GM19397 (cell line): ENCODE data around the gene GATAD2A.
A peak's percentile ranks its signal among the peaks of the same experiment; 100 is the strongest.

ENCODE experiments used
- ATAC-seq: cut with Tn5 transposase; IDR thresholded peaks from one replicate; pipeline ENCODE4 v1.9.1; 2021; ENCODE audit warnings: mild to moderate bottlenecking, moderate library complexity; ENCODE audit not compliant: unreplicated experiment

GATAD2A gene

GRCh38 chr19:19504754-19505668, 99.5 kb downstream of the GATAD2A start:
- ATAC-seq = no peak

DNA sequence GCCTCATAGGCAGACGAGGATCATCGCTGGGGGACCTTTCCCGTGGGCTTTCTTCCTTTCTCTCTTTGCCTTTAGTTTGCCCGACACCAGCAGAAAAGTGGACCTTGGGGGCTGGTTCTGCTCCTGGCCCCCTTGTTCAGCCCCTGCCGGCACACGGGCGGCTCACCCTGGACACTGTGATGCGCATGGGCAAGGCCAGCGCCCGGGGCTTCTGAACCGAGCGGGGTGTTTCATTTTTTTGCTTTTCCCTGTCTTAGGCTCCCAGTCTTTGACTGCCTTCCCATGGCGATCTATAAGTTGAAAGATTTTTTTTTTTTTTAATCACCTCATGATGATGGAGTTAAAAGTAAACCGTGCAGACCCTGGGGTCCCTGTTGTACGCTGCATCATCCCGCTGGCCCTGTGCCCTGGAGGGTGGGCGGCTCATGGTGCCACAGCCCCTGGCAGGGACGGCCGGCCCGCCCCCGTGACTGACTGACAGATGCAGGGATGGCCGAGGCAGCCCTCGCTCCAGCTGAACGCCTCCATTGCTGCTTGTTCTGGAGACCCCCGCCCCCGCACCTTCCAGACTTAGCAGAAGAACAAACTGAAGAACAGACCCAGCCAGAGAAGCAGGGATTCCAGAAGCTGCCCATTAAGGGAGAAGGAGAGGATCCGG, 100.3 kb downstream of the GATAD2A start:
- no peak for ATAC-seq

- no peak for ATAC-seq
These were observed 101.1 kb downstream of the GATAD2A start for GRCh38 chr19:19506592-19506991.

GRCh38 chr19:19507354-19507753, 101.9 kb downstream of the GATAD2A start:
- no peak for ATAC-seq

DNA sequence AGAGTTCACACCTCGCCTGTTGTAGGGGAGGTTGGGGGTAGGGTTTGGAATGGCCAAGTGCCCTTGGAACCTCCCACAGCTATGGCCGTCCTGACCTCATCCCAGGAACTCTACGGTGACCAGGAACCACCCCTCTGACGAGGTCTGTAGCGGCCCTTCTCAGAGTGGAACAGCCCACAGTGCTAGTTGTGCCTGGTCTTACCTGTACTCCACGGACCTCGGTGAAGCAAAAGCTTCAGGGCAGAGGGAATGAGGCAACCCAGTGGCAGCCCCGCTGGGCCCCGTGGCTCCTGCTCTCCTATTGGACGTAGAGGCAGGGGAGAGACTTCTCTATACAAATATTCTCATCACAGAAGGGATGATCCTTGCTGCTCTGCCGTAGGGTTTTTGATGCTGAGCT, 102.7 kb downstream of the GATAD2A start:
- no peak for ATAC-seq

- no peak for ATAC-seq
These were observed 105.0 kb downstream of the GATAD2A start for GRCh38 chr19:19510432-19510831.

- ATAC-seq = no peak
These were observed 108.2 kb downstream of the GATAD2A start for GRCh38 chr19:19513682-19514081.

GRCh38 chr19:19514215-19514657, 108.8 kb downstream of the GATAD2A start:
- no peak for ATAC-seq

DNA sequence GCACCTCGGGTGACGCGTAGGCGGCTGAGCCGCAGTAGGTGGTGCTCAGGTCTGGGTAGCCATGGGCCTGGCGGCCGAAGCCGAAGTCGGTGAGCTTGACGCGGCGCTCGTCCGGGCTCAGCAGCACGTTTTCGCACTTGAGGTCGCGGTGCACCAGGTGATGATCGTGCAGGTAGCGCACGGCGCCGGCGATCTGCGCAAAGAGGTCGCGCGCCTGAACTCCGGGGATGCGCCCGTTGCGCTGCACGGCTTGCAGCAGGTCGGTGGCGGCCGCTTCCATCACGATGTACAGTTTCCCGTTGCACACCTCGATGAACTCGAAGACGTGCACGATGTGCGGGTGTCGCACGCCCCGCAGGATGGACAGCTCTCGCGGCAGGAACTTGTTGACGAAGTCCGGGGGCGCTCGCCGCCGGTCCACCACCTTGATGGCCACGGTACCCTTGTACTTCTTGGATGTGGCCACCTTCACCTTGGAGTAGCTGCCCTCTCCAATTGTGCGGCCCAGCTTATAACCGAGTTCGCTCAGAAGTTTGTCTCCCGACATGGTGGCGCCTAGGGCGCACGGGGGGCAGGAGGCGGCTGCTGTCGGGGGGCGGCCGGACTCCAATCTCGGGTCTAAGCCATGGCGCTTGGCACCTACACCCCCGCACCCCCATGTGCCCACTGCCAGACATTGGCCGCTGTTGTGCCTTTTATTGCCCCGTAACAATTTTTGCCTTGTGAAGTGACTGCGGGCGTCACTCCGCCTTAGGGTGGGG, 109.6 kb downstream of the GATAD2A start, which contains the start of gene TSSK6:
TSS of gene TSSK6 (minus strand) at position 668 of the 761 bp plus-strand sequence. CDS start at position 547, 121 bp downstream.
- no peak for ATAC-seq

DNA sequence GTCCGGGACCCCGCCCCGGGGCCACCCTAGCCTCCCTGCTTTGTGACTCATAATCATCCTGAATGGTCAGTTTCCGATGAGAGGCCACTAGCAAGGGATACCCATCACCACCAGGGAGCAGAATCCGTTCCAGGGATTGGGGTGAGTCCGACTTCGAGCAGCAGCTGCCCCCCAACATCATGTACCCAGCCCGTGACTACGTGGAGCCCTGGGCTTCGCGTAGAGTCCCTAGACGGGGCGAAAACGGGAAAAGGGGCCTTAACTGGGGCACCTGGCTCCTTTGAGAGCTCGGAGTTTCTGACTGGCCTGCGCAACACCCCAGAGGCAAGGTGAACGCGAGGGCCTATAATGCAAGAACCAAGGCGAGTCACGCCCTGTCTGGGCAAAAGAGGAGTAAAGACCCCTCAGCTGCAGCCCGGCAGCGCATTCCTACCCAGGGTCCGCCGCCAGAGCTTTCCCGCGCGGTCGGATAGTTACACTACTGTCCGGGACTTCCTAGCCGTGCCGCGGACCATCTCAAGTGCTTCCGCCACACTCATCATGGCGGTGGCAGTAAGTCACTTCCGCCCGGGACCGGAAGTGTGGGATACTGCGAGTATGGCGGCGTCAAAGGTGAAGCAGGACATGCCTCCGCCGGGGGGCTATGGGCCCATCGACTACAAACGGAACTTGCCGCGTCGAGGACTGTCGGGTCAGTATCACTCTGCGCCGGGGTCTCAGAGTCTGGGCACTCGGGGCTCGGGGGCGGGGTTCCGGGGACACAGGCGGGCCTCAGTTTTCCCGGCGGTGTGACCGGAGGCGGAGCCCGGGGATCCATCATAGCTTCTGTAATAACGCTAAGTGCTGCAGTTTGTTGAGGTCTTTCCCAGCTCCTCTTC, 110.4 kb downstream of the GATAD2A start, which contains the start of gene NDUFA13:
TSS of gene NDUFA13 (plus strand) at position 584 of the 878 bp plus-strand sequence. CDS start at position 598, 14 bp downstream.
- peak; percentile 87 for ATAC-seq

- ATAC-seq = no peak
These were observed 111.8 kb downstream of the GATAD2A start for GRCh38 chr19:19517235-19517619.

- no peak for ATAC-seq
These were observed 115.5 kb downstream of the GATAD2A start for GRCh38 chr19:19520989-19521388.

DNA sequence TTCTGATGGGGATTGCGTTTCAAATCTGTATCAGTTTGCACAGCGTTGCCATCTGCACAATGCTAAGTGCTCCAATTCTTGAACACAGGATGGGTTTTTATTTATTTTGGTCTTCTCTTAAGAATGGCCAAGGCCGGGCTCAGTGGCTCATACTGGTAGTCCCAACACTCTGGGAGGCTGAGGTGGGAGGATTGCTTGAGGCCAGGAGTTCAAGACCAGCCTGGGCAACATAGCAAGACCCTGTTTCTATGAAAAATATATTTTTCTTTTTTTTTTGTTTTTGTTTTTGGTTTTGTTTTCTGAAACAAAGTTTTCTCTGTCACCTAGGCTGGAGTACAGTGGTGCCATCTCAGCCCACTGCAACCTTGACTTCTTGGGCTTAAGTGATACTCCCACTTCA, 117.7 kb downstream of the GATAD2A start:
- ATAC-seq = no peak

DNA sequence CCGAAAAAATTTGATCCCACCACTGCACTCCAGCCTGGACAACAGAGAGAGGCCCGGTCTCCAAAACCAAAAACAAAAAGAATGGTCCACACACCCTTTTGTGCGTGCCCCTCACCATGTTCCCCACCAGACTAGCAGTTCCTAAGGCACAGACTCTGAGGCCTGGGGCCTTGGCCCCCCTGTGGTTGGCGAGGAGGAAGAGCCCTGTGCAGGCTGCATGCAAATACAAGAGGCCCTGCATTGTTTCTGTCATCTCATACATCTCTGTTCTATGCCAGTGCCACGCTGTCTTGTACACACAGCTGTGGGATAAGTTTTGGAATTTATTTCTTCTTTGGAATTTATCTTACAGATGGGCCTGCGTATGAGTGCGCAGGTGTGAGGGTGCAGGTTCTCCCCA, 118.6 kb downstream of the GATAD2A start:
- ATAC-seq = no peak

DNA sequence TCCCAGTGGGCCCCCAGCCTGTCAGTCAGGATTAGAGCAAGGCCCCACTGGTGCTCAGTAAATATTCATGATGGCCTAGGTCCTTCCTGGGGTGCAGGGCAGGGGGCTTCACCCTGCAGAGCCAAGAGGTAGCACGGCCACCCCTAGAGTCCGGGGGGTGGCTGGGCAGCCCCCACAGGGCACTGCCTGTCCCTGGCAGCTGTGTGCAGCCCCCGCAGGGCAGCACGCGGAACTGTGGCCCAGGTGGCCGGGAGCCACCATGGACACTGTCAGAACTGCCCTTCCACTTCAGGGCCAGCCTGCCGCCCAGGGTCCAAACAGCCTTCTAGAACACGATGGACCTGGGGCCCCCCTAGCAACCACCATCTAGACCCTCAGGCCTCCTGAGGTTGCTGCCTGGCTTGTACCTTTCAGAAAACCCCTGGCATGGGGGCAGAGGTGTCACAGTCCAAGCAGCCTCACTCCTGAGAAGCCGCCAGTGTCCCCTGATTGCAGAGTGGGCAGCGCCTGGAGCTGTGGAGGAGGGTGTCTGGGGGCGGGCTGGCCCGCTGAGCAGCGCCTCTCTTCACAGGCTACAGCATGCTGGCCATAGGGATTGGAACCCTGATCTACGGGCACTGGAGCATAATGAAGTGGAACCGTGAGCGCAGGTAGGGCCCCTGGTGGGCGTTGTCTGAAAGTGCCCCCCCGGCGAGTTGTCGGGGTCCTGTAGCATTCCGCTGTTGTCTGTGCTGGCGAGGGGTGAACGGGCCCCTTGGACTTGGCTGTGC, 120.3 kb downstream of the GATAD2A start:
- no peak for ATAC-seq

DNA sequence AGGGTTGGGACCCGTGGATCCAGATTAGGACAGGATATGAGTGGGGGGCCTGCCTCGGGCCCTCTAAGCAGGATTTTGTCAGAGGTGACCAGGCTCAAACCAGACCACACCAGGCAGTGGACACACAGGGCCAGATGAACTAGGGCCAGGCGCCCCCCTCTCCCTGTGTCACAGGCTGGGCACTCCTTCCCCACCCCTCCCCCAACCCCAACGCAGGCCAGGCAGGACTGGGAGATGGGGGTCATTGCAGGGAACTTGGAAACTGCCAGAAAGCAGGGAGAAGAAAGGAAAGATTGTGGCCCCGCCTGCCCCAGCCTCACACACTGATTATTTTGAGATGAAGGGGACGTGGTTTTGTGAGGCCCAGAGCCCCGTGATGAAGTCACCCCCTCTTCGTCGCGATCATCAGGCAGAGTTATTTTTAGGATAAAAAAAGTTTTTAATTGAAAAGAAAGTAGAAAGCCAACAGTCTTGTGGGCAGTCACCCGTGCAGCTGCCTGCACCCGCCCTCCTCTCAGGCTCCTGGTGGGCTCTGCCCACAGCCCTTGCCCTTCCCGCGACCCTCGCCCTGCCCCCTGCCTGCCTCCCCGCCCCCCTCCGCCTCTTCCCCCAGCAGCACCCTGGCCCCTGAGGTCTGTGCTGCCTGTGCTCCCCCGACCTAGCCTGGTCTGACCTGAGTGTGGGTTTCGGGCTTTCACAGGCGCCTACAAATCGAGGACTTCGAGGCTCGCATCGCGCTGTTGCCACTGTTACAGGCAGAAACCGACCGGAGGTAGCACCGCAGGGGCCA, 121.3 kb downstream of the GATAD2A start:
- ATAC-seq = no peak

GRCh38 chr19:19527371-19527656, 121.8 kb downstream of the GATAD2A start:
- no peak for ATAC-seq

- ATAC-seq = no peak
These were observed 122.5 kb downstream of the GATAD2A start for GRCh38 chr19:19527674-19528625.
